Gastroesophageal sphincter (tissue), 4 donors: ENCODE results near the gene NUAK2. TPM values are rescaled to one million over a fixed set of nuclear protein-coding genes. Genes with fewer than 3 reads are reported as not detected.

Source experiments
- ATAC-seq: fragments of 150-250 bp; one replicate; pipeline ENCODE4 v1.9.1; 2016; ENCODE audit warnings: mild to moderate bottlenecking, moderate library complexity
- H3K27ac ChIP-seq, 4 donors: fragments of 200-600 bp; sonication (generic) in 3 of 4; 1 replicate in 3 of 4; 2 replicates in 1 of 4; pipeline ENCODE4 v1.5.1; 2016 to 2019
- H3K27me3 ChIP-seq: fragments of 200-600 bp; sonication (generic); one replicate; pipeline ENCODE4 v1.5.1; 2019
- H3K36me3 ChIP-seq, 2 donors: fragments of 200-600 bp; sonication (generic); one replicate each; pipeline ENCODE4 v1.5.1; 2019; ENCODE audit warnings: control low read depth in 1 of 2
- H3K4me1 ChIP-seq, 3 donors: fragments of 200-600 bp; sonication (generic); 1 replicate in 2 of 3; 2 replicates in 1 of 3; pipeline ENCODE4 v1.5.1; 2016 to 2019; ENCODE audit warnings: control low read depth in 2 of 3
- H3K4me3 ChIP-seq, 2 donors: fragments of 200-600 bp; sonication (generic); one replicate each; pipeline ENCODE4 v1.5.1; 2019; ENCODE audit warnings: mild to moderate bottlenecking in 1 of 2, moderate library complexity in 1 of 2
- H3K9me3 ChIP-seq, 3 donors: fragments of 200-600 bp; sonication (generic); one replicate each; pipeline ENCODE4 v1.5.1; 2017 to 2019; ENCODE audit warnings: control low read depth in 2 of 3
- EP300 ChIP-seq: sonication (generic); formaldehyde crosslinking; IDR thresholded peaks from one replicate; pipeline ENCODE4 v1.6.1; 2017; ENCODE audit warnings: antibody characterized with exemption, mild to moderate bottlenecking
- POLR2A ChIP-seq, 2 donors: fragments of 450-650 bp; IDR thresholded peaks; one replicate each; pipeline ENCODE4 v1.6.1; 2017; ENCODE audit warnings: antibody characterized with exemption in 2 of 2, mild to moderate bottlenecking in 2 of 2, moderate library complexity in 1 of 2
- POLR2AphosphoS5 ChIP-seq: sonication (generic); formaldehyde crosslinking; IDR thresholded peaks from one replicate; pipeline ENCODE4 v1.6.1; 2017; ENCODE audit warnings: antibody characterized with exemption
- WGBS, 2 donors: methylation state at CpG; one replicate each; pipeline ENCODE4 v1.1.5; 2018; ENCODE audit warnings: low coverage in 1 of 2; 5-methylcytosine and 5-hydroxymethylcytosine counted together
- total RNA-seq, 4 donors: library from RNA; depleted of rRNA; stranded (reverse); fragments of >200 nt; gene quantifications; one replicate each; pipeline ENCODE4 v1.1.0, GENCODE V29; 2016
- TF ChIP-seq, protein P1 (sequence below), 4 experiments: fragments of 200-600 bp in 2 of 4; fragments of 450-650 bp in 2 of 4; sonication (generic) in 1 of 4; IDR thresholded peaks; one replicate each; pipeline ENCODE4 v1.5.1; 2017 to 2019; ENCODE audit warnings: antibody characterized with exemption in 4 of 4, mild to moderate bottlenecking in 2 of 4, moderate library complexity in 2 of 4

Gene NUAK2
- total RNA-seq, 4 donors from 2014 or later = 0.67 to 1.1 (median 0.83) TPM

DNA sequence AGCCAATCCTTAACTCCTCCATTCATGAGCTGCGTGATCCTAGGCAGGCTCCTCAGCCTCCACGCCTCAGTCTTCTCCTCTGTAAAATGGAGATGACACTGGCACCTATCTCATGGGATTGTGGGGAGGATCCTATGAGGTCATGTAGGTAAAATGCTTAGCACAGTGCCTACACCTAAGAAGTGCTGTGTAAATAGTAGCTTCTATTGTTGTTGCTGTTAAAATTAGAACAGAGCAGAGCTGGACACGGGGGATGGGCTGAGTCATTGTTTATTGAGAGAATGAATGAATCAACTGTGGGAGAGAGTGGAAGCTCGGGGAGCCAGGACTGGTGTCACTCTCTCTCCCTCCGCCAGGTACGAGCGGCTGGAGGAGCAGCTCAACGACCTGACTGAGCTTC, 50.8 kb downstream of the NUAK2 start:
- Histone ChIP-seq H3K27ac (no peak overlapping the region), H3K4me3 (no peak overlapping the region), H3K4me1 (peaks cover 0 to 38% (median 2%) of the 10 kb centered on the region in 3 donors), H3K36me3 (peaks cover 0 to 24% of the 10 kb centered on the region in 2 donors), H3K9me3 (no peaks in the 10 kb centered on the region), H3K27me3 (no peaks in the 10 kb centered on the region)
- TF ChIP-seq, protein P1, sequence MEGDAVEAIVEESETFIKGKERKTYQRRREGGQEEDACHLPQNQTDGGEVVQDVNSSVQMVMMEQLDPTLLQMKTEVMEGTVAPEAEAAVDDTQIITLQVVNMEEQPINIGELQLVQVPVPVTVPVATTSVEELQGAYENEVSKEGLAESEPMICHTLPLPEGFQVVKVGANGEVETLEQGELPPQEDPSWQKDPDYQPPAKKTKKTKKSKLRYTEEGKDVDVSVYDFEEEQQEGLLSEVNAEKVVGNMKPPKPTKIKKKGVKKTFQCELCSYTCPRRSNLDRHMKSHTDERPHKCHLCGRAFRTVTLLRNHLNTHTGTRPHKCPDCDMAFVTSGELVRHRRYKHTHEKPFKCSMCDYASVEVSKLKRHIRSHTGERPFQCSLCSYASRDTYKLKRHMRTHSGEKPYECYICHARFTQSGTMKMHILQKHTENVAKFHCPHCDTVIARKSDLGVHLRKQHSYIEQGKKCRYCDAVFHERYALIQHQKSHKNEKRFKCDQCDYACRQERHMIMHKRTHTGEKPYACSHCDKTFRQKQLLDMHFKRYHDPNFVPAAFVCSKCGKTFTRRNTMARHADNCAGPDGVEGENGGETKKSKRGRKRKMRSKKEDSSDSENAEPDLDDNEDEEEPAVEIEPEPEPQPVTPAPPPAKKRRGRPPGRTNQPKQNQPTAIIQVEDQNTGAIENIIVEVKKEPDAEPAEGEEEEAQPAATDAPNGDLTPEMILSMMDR (IDR thresholded peaks at IDR 0.05) = no peak
- TF ChIP-seq POLR2AphosphoS5 = no peak
- TF ChIP-seq EP300 = no peak
- TF ChIP-seq POLR2A (IDR thresholded peaks at IDR 0.05) = no peak
- no peak for ATAC-seq
- WGBS, 2 donors = 22 to 32% methylated on average over 3 to 5 of the region's 8 CpGs

DNA sequence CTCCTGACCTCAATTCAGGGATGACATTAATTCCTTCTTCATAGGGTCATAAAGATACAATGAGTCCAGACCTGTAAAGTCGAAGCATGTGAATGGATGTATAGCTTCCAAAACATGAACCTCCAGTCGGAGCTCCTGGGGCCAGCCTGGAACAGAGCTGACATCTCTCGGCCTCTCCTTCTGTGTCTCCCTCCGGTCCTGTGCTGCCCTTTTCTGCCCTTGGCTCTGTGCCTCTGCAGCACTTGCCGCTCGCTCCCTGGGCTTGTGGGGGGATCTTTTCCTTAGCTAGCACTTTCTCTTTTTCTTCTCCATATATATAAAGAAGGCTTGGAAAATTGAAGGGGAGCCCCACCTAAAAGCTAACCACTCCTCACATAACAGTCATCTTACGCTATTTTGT, 51.3 kb downstream of the NUAK2 start:
- Histone ChIP-seq H3K27ac (no peak overlapping the region), H3K9me3 (no peaks in the 10 kb centered on the region), H3K4me1 (peaks cover 0 to 38% (median 2%) of the 10 kb centered on the region in 3 donors), H3K36me3 (peaks cover 0 to 24% of the 10 kb centered on the region in 2 donors), H3K27me3 (no peaks in the 10 kb centered on the region), H3K4me3 (no peak overlapping the region)
- ATAC-seq = no peak
- no peak for TF ChIP-seq POLR2AphosphoS5
- TF ChIP-seq, protein P1 (IDR thresholded peaks at IDR 0.05) = no peak
- no peak for TF ChIP-seq EP300
- TF ChIP-seq POLR2A (IDR thresholded peaks at IDR 0.05) = no peak
- WGBS, 2 donors = 80 to 87% methylated on average over 3 to 6 of the region's 7 CpGs

DNA sequence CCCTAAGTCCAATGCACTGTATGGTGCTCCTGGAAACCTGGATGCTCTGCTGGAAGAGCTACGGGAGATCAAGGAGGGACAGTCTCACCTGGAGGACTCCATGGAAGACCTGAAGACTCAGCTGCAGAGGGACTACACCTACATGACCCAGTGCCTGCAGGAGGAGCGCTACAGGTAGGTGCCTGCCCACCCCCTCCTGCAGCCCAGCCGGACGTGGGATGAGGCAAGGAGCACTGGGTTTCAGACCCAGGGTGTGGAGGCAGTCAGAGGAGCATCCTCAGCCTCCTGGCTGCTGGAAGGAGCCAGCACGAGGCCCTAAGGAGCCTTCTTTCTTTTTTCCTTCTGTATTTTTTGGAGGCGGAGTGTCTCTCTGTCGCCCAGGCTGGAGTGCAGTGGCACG, 51.8 kb downstream of the NUAK2 start:
- no peak for ATAC-seq
- 100% methylated on average over 2 of the region's 8 CpGs; no CpG with 5 or more reads in 1 of the 2 donors for WGBS, 2 donors
- Histone ChIP-seq H3K27ac (no peak overlapping the region), H3K9me3 (no peaks in the 10 kb centered on the region), H3K4me3 (no peak overlapping the region), H3K4me1 (peaks cover 0 to 38% (median 2%) of the 10 kb centered on the region in 3 donors), H3K36me3 (peaks cover 0 to 24% of the 10 kb centered on the region in 2 donors), H3K27me3 (no peaks in the 10 kb centered on the region)
- TF ChIP-seq POLR2A (IDR thresholded peaks at IDR 0.05) (no peak), POLR2AphosphoS5 (no peak), EP300 (no peak)
- TF ChIP-seq, protein P1 (IDR thresholded peaks at IDR 0.05) = no peak

DNA sequence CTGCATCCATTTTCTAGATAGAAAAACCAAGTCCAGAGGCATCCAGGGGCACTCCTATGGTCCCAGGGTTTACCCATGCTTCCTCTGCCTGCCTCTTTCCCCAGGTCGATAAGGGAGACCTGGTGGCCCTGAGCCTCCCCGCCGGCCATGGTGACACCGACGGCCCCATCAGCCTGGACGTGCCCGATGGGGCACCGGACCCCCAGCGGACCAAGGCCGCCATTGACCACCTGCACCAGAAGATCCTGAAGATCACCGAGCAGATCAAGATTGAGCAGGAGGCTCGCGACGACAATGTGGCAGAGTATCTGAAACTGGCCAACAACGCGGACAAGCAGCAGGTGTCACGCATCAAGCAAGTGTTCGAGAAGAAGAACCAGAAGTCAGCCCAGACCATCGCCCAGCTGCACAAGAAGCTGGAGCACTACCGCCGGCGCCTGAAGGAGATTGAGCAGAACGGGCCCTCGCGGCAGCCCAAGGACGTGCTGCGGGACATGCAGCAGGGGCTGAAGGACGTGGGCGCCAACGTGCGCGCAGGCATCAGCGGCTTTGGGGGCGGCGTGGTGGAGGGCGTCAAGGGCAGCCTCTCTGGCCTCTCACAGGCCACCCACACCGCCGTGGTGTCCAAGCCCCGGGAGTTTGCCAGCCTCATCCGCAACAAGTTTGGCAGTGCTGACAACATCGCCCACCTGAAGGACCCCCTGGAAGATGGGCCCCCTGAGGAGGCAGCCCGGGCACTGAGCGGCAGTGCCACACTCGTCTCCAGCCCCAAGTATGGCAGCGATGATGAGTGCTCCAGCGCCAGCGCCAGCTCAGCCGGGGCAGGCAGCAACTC, 52.5 kb downstream of the NUAK2 start:
- Histone ChIP-seq H3K36me3 (peaks cover 0 to 24% of the 10 kb centered on the region in 2 donors), H3K4me1 (peaks cover 0 to 38% (median 2%) of the 10 kb centered on the region in 3 donors), H3K27ac (no peak overlapping the region), H3K27me3 (no peaks in the 10 kb centered on the region), H3K9me3 (no peaks in the 10 kb centered on the region), H3K4me3 (no peak overlapping the region)
- WGBS, 2 donors = 80 to 89% methylated on average over 8 to 22 of the region's 48 CpGs
- ATAC-seq = no peak
- TF ChIP-seq, protein P1 (IDR thresholded peaks at IDR 0.05) = no peak
- TF ChIP-seq EP300 (no peak), POLR2A (IDR thresholded peaks at IDR 0.05) (no peak), POLR2AphosphoS5 (no peak)
